H9 (cell line): Measurements from ENCODE around the gene HS6ST3. TPM values are rescaled to one million over a fixed set of nuclear protein-coding genes. Genes with fewer than 3 reads are reported as not detected.

Experiments
- DNase-seq: peaks from one replicate; pipeline ENCODE4 v3.0.0-alpha.2; 2017
- H2AFZ ChIP-seq: one replicate; pipeline ENCODE4 v1.6.1; 2013; ENCODE audit warnings: mild to moderate bottlenecking, low read length, control low read depth, moderate library complexity
- H2AK5ac ChIP-seq: 2 replicates; pipeline ENCODE4 v1.6.1; 2013; ENCODE audit warnings: low read length, control low read depth, mixed read lengths; ENCODE audit not compliant: insufficient read length
- H2BK120ac ChIP-seq: one replicate; pipeline ENCODE4 v1.6.1; 2013; ENCODE audit warnings: low read depth, mild to moderate bottlenecking, low read length, control low read depth, inconsistent platforms; ENCODE audit not compliant: poor library complexity, severe bottlenecking
- H2BK12ac ChIP-seq: 2 replicates; pipeline ENCODE4 v1.6.1; 2013; ENCODE audit warnings: low read length, control low read depth, mixed read lengths, low read depth; ENCODE audit not compliant: insufficient read length
- H2BK15ac ChIP-seq: 2 replicates; pipeline ENCODE4 v1.6.1; 2013; ENCODE audit warnings: low read depth, low read length, control low read depth
- H2BK20ac ChIP-seq: one replicate; pipeline ENCODE4 v1.6.1; 2013; ENCODE audit warnings: low read depth, mild to moderate bottlenecking, low read length, control low read depth, inconsistent platforms; ENCODE audit not compliant: poor library complexity, severe bottlenecking
- H2BK5ac ChIP-seq: 2 replicates; pipeline ENCODE4 v1.6.1; 2013; ENCODE audit warnings: low read length, control low read depth, mixed read lengths; ENCODE audit not compliant: insufficient read length
- H3K14ac ChIP-seq: 2 replicates; pipeline ENCODE4 v1.6.1; 2013; ENCODE audit warnings: low read length, control low read depth; ENCODE audit not compliant: insufficient read depth
- H3K18ac ChIP-seq: 2 replicates; pipeline ENCODE4 v1.6.1; 2013; ENCODE audit warnings: low read depth, mild to moderate bottlenecking, mixed read lengths, low read length, control low read depth; ENCODE audit not compliant: insufficient read length
- H3K23ac ChIP-seq: 2 replicates; pipeline ENCODE4 v1.6.1; 2013; ENCODE audit warnings: low read length, control low read depth, mixed read lengths, low read depth; ENCODE audit not compliant: insufficient read length
- H3K23me2 ChIP-seq: 2 replicates; pipeline ENCODE4 v1.6.1; 2013; ENCODE audit warnings: low read depth, mild to moderate bottlenecking, mixed read lengths, low read length, control low read depth; ENCODE audit not compliant: insufficient read length, poor library complexity, severe bottlenecking
- H3K27ac ChIP-seq: 2 replicates; pipeline ENCODE4 v1.5.1; 2013; ENCODE audit warnings: low read length, control low read depth, mixed read lengths, low read depth; ENCODE audit not compliant: insufficient read length
- H3K27me3 ChIP-seq: 2 replicates; pipeline ENCODE4 v1.6.1; 2013; ENCODE audit warnings: low read length, control low read depth, inconsistent platforms; ENCODE audit not compliant: insufficient read depth
- H3K4ac ChIP-seq: 2 replicates; pipeline ENCODE4 v1.6.1; 2013; ENCODE audit warnings: low read depth, mild to moderate bottlenecking, control low read depth, inconsistent platforms, low read length, moderate library complexity
- H3K4me1 ChIP-seq: 2 replicates; pipeline ENCODE4 v1.6.1; 2013; ENCODE audit warnings: low read length, control low read depth, inconsistent platforms; ENCODE audit not compliant: insufficient read depth
- H3K4me2 ChIP-seq: 2 replicates; pipeline ENCODE4 v1.6.1; 2013; ENCODE audit warnings: low read length, control low read depth, mixed read lengths; ENCODE audit not compliant: insufficient read length, insufficient read depth
- H3K56ac ChIP-seq: 2 replicates; pipeline ENCODE4 v1.6.1; 2013; ENCODE audit warnings: low read depth, mild to moderate bottlenecking, mixed read lengths, low read length, control low read depth; ENCODE audit not compliant: insufficient read length
- H3K79me1 ChIP-seq: 2 replicates; pipeline ENCODE4 v1.6.1; 2013; ENCODE audit warnings: low read depth, mild to moderate bottlenecking, moderate library complexity, low read length, control low read depth, inconsistent platforms; ENCODE audit not compliant: insufficient read depth, poor library complexity, severe bottlenecking
- H3K79me2 ChIP-seq: 2 replicates; pipeline ENCODE4 v1.6.1; 2013; ENCODE audit warnings: low read length, control low read depth, inconsistent platforms; ENCODE audit not compliant: insufficient read depth
- H3K9ac ChIP-seq: 2 replicates; pipeline ENCODE4 v1.6.1; 2013; ENCODE audit warnings: low read length, control low read depth, mixed read lengths; ENCODE audit not compliant: insufficient read length; ENCODE audit errors: extremely low read depth
- H3K9me3 ChIP-seq: one replicate; pipeline ENCODE4 v1.6.1; 2013; ENCODE audit warnings: low read depth, low read length, inconsistent platforms; ENCODE audit not compliant: control insufficient read depth
- H3T11ph ChIP-seq: one replicate; pipeline ENCODE4 v1.6.1; 2013; ENCODE audit warnings: mild to moderate bottlenecking, low read length, control low read depth, inconsistent platforms
- H4K20me1 ChIP-seq: one replicate; pipeline ENCODE4 v1.6.1; 2013; ENCODE audit not compliant: control insufficient read depth, insufficient read length, insufficient read depth
- H4K5ac ChIP-seq: 2 replicates; pipeline ENCODE4 v1.6.1; 2013; ENCODE audit warnings: low read depth, mild to moderate bottlenecking, mixed read lengths, low read length, control low read depth; ENCODE audit not compliant: insufficient read length
- H4K8ac ChIP-seq: replicated peaks from 2 replicates; pipeline ENCODE4 v1.6.1; 2013; ENCODE audit warnings: low read length, control low read depth, mixed read lengths, low read depth; ENCODE audit not compliant: insufficient read length
- H4K91ac ChIP-seq: 2 replicates; pipeline ENCODE4 v1.6.1; 2013; ENCODE audit warnings: low read depth, mild to moderate bottlenecking, moderate library complexity, mixed read lengths, low read length, control low read depth; ENCODE audit not compliant: insufficient read length
- H3K27ac Mint-ChIP-seq, 3 experiments: 2 replicates in 2 of 3; 3 replicates in 1 of 3; pipeline ENCODE4 v1.8.0; 2020 to 2021; ENCODE audit warnings: mixed read lengths in 3 of 3, mild to moderate bottlenecking in 1 of 3, moderate library complexity in 1 of 3
- H3K27me3 Mint-ChIP-seq: 2 replicates; pipeline ENCODE4 v1.8.0; 2021; ENCODE audit warnings: low read depth, mild to moderate bottlenecking, moderate library complexity, mixed read lengths
- H3K36me3 Mint-ChIP-seq, 3 experiments: 2 replicates in 2 of 3; 3 replicates in 1 of 3; pipeline ENCODE4 v1.8.0; 2020 to 2021; ENCODE audit warnings: low read depth in 3 of 3, mixed read lengths in 3 of 3; ENCODE audit not compliant: insufficient read depth in 1 of 3
- H3K4me1 Mint-ChIP-seq, 2 experiments: 2 replicates each; pipeline ENCODE4 v1.8.0; 2020; ENCODE audit warnings: mixed read lengths in 2 of 2
- H3K4me3 Mint-ChIP-seq, 2 experiments: 2 replicates in 1 of 2; 3 replicates in 1 of 2; pipeline ENCODE4 v1.8.0; 2020 to 2021; ENCODE audit warnings: mild to moderate bottlenecking in 2 of 2, mixed read lengths in 2 of 2, moderate library complexity in 1 of 2
- H3K9me3 Mint-ChIP-seq, 2 experiments: 2 replicates in 1 of 2; 3 replicates in 1 of 2; pipeline ENCODE4 v1.8.0; 2020; ENCODE audit warnings: mild to moderate bottlenecking in 2 of 2, mixed read lengths in 2 of 2, moderate library complexity in 1 of 2
- CTCF ChIP-seq: fragments of 200-600 bp; sonication (generic); conservative IDR thresholded peaks from 3 replicates; pipeline ENCODE4 v1.8.0; 2021; ENCODE audit warnings: antibody characterized with exemption, mild to moderate bottlenecking
- WGBS: extraction: QIAGEN DNeasy Blood & Tissue Kit; methylation state at CpG from one replicate; pipeline ENCODE4 v1.1.7; 2013; ENCODE audit warnings: missing lambda C conversion rate, low lambda C conversion rate, mixed read lengths; ENCODE audit not compliant: insufficient read length; ENCODE audit errors: extremely low coverage; 5-methylcytosine and 5-hydroxymethylcytosine counted together
- total RNA-seq: library from RNA; stranded (reverse); gene quantifications from 2 replicates; pipeline ENCODE4 v1.2.1, GENCODE V29; 2021

The HS6ST3 gene
- total RNA-seq, 1 experiment from 2014 or later, result 0.44 TPM

GRCh38 chr13:96519380-96519779 lies 429.5 kb downstream of the HS6ST3 start:
- no peaks in the 10 kb centered on the region for H3K27me3 ChIP-seq
- no peak for TF ChIP-seq CTCF
- DNase-seq, result no peak
- Mint-ChIP-seq H3K4me3 (no peak overlapping the region), H3K27ac (no peak overlapping the region), H3K36me3 (peaks cover 0 to 1% (median 0%) of the 10 kb centered on the region in 3 experiments; a peak in 1 of 7 replicates), H3K4me1 (peaks cover 0 to 6% of the 10 kb centered on the region in 2 experiments; a peak in 2 of 4 replicates), H3K27me3 (no peaks in the 10 kb centered on the region), H3K9me3 (peaks cover 0 to 2% of the 10 kb centered on the region in 2 experiments; a peak in 2 of 5 replicates)
- no peak overlapping the region for H2BK5ac ChIP-seq
- H2BK12ac ChIP-seq, result no peak overlapping the region
- H4K8ac ChIP-seq, result no peak overlapping the region
- H4K91ac ChIP-seq, result no peak overlapping the region
- H2BK15ac ChIP-seq, result no peak overlapping the region
- no peak overlapping the region for H3T11ph ChIP-seq
- H2BK20ac ChIP-seq, result no peak overlapping the region
- no peak overlapping the region for H3K27ac ChIP-seq
- H3K4ac ChIP-seq, result no peak overlapping the region
- H2AK5ac ChIP-seq, result no peak overlapping the region
- no peak overlapping the region for H3K23ac ChIP-seq
- H3K4me2 ChIP-seq, result no peak overlapping the region
- H3K79me2 ChIP-seq, result no peaks in the 10 kb centered on the region
- no peaks in the 10 kb centered on the region for H3K4me1 ChIP-seq
- H3K18ac ChIP-seq, result no peak overlapping the region
- H4K5ac ChIP-seq, result no peak overlapping the region
- H4K20me1 ChIP-seq, result no peaks in the 10 kb centered on the region
- no CpG with 5 or more reads among the region's 1 CpG for WGBS
- H2BK120ac ChIP-seq, result no peak overlapping the region
- H3K23me2 ChIP-seq, result no peaks in the 10 kb centered on the region
- H3K56ac ChIP-seq, result no peak overlapping the region
- no peaks in the 10 kb centered on the region for H3K79me1 ChIP-seq
- H2AFZ ChIP-seq, result no peak overlapping the region
- H3K9ac ChIP-seq, result no peak overlapping the region
- H3K9me3 ChIP-seq, result no peaks in the 10 kb centered on the region
- no peak overlapping the region for H3K14ac ChIP-seq
